ENCODE results near the gene SBK2.

DNA sequence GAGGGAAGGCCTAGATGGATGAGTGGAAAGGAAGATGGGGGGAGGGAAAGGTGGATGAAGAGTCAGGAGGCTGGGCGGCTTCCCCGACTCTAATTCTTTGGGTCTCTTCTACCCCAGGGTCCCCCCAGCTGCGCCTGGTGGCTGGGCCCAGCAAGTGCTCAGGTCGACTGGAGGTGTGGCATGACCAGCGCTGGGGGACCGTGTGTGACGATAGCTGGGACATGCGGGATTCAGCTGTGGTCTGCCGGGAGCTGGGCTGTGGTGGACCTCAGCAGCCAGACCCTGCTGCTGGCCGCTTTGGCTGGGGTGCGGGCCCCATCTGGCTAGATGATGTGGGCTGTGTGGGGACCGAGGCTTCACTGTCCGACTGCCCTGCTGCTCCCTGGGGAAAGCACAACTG is 39.2 kb downstream of the SBK2 start:
- no peak for TF ChIP-seq POLR2A (IDR thresholded peaks at IDR 0.05)
- TF ChIP-seq CTCF (IDR thresholded peaks at IDR 0.05), result no peak

Data from uterus (tissue), 2 donors.